T-helper 1 cell treated with Interleukin-12 subunit alpha and Interleukin-12 subunit beta and Interleukin-4 antibody, amounts not matched to agents 30 ng/mL and 1 ng/mL, for 36 hours (primary cell): Measurements from ENCODE around the gene HES5. TPM values are rescaled to one million over a fixed set of nuclear protein-coding genes. Genes with fewer than 3 reads are reported as not detected.
"Not testable (repeated sequence)": the region's sequence is repeated elsewhere in the genome, so short reads cannot be mapped to it uniquely, and the experiment has no call there.

Source experiments
- intact Hi-C: fragments of 100-400 bp; cut with micrococcal nuclease; formaldehyde crosslinking; loops from one replicate; pipeline ENCODE4 v1.15.1; 2024
- total RNA-seq: library from RNA; stranded (reverse); gene quantifications from 2 replicates; pipeline ENCODE4 v1.2.3, GENCODE V29; 2022

The HES5 gene
- not detected in 2 replicates for total RNA-seq

GRCh38 chr1:2529784-2530512 lies at the start of gene HES5:
HES5 (minus strand) TSS chr1:2530263; CDS start chr1:2530164, 99 bp downstream.
- intact Hi-C loops = loop anchor here (10.0 kb wide), 2 partner anchors 1125 to 1415 kb away; partner anchors contain the start of genes C1orf159, TP73 and WRAP73

DNA sequence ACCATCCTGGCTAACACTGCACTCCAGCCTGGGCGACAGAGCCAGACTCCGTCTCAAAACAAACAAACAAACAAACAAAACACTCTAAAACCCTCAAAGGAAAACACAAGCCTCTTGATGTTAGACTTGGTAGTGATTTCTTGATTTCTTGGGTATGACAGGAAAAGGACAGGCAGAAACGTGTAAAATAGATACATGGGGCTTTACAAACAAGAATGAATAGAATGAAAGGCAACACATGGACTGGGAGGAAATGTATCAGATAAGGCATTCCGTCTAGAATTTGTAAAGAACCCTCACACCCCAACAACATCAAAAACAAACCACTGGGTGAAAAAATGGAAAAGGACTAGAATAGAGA lies 48.7 kb upstream of the HES5 start:
- intact Hi-C loops = loop anchor here (1.0 kb wide), 3 partner anchors 8 to 52 kb away; partner anchors contain the start of genes PANK4, PRXL2B and TNFRSF14

- intact Hi-C loops = loop anchor here (1.0 kb wide), 3 partner anchors 9 to 51 kb away; partner anchors contain the start of genes PANK4, PRXL2B and TNFRSF14
These were observed 47.6 kb upstream of the HES5 start for GRCh38 chr1:2577565-2578075.

DNA sequence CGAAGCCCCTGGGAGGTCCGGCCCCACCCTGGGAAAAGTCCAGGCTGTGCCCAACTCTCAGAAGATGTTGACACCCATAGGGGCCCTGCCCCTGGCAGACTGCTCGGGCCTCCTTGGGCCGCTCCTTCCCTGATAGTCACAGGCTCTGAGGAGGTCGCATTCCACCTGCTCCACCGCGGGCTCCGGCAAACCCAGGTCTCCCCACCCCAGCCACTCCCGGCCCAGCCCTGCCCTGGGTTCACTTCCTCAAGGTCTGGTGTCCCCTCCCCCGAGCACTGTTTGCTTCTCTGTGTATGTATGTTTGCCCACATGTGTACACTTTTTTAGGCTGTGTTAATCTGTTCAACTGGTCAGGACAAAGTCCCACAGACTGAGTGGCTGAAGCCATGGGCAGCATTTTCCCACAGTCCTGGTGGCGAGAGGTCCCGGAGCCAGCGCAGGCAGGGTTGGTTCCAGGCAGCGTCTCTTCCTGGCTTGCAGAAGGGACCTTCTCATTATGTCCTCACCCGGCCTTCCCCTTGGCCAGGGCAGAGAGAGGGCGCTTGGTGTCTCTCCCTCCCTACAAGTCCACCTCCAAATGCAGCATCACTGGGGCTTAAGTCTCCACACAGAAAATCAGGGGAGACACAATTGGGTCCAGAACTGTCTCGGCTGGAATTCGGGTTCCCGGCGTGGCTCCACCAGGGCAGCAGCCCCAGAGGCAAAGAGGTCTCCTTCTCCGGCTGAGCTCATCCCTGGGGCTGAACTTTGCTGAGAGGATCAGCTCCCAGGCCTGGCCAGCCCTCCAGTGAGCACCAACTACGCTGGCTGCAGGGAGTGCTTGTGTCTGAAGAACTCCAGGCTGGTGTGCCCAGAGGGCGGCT lies 46.0 kb upstream of the HES5 start:
- intact Hi-C loops = no loop called here

GRCh38 chr1:2574350-2574749 lies 44.3 kb upstream of the HES5 start:
- intact Hi-C loops = no loop called here

DNA sequence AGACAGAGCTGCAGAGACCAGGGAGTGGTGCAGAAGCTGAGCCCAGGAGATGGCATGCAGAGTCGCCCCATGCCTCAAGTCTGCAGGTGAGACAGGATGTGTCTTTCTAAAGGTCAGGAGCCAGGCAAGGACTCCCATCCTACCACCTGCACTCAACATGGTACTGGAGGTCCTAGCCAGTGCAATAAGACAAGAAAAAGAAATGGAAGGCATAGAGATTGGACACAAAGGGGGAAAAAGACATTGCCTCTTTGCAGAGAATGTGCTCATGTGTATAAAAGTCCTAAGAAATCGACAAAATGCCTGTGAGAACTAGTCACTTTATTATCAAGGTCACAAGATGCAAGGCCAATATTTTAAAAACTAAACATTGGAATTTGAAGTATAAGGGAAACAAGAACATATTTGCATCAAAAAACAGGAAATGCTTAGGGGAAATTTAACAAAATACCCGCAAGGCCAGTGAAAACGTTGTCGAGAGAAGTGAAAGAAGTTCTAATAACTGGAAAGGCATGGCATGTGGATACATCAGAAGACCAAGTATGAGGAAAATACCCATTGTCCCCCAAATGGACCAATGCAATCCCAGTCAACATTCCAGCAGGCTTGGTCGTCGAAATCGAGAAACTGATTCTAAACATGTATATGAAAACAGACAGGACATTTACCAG lies 43.3 kb upstream of the HES5 start:
- intact Hi-C loops = no loop called here

GRCh38 chr1:2571348-2571747 lies 41.3 kb upstream of the HES5 start:
- intact Hi-C loops = no loop called here

- intact Hi-C loops = no loop called here
These were observed 40.3 kb upstream of the HES5 start for GRCh38 chr1:2570332-2570731.

- intact Hi-C loops = not testable (repeated sequence)
These were observed 39.6 kb upstream of the HES5 start for GRCh38 chr1:2569703-2570102.

GRCh38 chr1:2569060-2569459 lies 39.0 kb upstream of the HES5 start:
- intact Hi-C loops = no loop called here

DNA sequence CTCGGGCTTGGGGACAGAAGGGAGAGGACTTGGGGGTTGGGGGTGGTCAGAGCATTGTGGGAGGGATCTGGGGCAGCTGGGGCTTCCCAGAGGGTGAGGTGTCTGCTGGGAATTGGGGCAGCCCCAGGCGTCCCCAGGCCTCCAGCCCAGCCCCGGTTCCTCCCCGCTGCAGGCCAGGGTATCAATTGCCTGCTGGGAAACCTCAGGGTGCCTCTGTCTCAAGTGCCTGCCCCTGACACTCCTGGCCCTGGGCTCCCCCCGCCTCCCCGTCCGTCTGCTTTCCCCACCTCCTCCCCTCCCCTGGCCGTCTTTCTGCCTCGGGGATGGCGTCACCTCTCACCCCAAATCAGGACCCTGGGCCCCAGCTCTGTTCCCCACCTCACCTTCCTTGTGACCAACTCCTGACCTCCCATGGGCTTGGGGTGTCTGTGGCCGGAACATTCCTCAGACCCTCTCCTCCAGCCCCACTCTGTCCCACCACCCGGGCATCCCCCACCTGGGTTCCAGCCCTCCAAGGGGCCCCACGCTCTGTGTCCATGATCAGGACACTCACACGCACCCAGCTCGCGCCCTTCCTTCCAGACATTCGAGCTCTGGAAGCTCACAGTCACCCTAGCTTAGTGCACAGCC lies 38.2 kb upstream of the HES5 start:
- intact Hi-C loops = not testable (repeated sequence)

- intact Hi-C loops = no loop called here
These were observed 37.1 kb upstream of the HES5 start for GRCh38 chr1:2567083-2567679.

GRCh38 chr1:2566101-2567045 lies 36.3 kb upstream of the HES5 start:
- intact Hi-C loops = no loop called here

DNA sequence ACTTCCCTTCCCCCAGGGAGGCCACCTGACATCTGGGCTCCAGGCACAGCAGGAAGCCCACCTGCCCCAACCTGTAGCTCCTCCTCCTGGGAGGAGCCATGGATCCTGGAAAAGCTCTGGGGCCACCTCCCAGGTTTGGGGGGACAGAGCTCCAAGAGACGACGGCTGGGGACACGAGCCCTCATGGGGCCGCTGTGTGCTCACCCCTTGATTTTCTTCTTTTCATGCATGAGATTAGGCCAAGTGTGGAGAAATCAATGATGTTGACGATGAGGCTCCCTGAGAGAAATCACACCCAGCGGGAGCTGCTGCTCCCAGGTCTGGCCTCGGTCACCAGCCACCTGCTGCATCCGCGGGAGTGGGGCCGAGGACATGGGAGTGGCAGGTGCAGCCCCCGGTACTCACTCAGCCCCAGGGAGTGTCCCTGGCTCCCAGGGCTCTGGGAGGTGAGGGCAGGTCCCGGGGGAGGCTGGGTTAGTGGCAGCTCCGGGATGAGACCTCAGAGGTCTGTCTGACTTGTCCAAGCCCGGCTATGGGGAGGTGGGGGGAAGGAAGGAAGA lies 34.8 kb upstream of the HES5 start:
- intact Hi-C loops = no loop called here

DNA sequence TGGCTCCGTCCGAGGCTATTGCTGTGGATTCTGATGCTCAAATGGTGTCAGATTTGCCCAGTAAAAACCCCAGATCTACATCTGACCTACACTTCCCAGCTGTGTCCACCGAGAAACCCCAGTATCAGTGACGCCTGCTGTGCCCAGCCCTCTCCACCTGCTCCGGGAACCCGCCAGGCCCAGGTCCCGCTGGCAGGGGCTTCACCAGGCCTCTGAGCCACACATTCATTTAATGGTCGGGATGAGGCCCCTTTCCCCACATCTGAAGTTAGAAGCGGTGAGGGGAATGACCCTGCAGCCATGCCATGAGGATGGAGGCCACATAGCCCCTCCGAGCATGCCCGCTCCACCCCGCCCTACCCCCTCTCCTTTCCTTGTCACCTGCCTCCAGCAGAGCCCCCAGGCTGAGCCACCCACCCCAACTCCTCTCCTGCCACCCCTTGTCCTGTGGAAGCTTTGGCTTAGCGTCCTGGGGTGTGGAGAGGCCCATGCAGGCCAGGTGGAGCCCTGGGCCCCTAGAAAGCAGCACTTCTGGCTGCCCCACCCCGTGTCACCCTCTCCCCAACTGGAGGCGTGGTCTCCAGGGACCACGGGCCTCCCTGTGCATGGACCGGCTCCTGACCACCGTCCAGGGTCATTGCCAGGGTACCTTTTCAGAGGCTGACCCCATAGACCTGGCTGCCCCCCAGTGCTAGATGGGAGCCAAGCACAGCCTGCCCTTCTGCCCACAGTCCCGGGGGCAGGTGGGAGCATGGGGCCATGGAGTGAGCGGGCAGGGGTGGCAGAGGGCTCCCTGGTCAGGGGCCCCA lies 34.1 kb upstream of the HES5 start:
- intact Hi-C loops = no loop called here

- intact Hi-C loops = no loop called here
These were observed 33.1 kb upstream of the HES5 start for GRCh38 chr1:2563205-2563604.

DNA sequence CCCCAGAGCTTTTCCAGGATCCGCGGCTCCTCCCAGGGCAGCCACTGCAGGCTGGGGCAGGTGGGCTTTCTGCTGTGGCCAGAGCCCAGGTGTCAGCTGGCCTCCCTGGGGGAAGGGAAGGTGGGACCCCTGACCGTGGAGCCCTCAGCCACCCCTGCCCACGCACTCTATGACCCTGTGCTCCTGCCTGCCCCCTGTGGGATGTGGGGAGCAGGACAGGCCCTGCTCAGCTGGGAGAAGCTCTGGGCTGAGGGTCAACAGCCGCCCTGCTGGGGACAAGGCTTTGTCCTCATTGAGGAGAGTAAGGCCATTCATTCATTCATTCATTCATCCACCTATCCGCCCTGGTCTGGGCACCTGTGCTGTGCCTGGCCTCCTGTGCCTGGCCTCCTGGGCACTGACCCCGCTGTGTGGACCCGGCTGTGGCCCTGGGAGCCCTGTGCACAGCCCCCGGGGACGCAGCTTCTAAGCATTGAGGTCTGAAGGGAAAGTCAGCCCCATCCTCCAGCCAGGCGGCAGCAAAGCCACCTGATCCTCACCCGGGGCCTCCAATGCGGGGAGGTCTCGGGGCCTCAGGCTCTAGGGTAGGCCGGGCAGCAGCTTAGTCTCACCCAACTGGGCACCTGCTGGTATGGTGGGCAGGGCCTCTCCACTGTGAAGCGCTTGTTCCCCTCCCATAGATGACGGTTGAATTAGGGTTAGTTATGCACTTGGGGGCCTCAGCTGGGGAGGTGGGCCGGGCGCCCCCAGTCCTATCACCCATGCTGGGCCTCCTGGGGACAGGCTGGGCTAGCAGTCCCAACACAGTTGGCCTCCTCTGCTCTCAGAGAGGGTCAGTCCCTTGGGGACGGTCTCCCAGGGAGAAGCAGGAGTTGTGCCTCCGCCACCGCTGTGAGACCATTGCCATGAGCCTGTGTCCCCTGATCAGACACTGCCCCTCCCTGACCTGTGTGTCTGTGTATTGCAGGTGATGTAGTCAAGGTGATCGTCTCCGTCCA lies 32.1 kb upstream of the HES5 start:
- intact Hi-C loops = no loop called here
